Measurements from ENCODE around the gene PPP1R9B.

The PPP1R9B gene

DNA sequence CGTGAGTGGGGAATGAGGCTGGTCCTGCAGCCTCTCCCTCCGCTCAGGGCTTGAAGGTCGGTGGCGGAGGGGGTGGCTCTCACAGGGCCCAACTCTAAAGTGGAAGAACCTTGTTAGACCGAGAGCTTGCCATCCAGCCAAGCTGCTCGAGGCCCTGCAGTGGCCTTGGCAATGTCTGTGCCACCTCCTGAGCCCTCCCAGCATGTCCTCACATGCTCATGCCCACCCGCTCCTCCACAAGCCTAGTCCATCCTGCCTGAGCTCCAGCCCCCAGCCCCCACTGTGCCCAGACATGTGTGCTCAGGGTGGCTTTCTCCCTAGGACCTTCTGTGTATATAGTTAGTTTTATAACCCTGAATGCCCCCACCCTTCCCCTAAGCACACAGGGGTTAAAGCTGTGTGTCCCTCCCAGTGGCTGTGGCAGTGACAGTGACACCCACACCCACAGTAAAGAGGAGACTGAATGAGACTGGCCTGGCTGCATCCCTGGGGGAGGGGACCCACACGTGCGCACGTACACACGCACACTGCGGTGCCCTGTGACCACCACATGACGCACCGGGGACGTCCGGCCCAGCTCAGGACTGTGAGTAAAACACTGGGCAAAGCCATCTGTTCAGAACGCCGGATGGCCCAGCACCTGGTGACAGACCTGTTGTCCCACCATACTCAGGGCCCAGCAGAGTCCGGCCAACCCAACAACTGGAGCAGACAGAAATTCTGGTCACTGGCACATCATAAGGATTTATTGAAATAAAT lies 39.7 kb downstream of the PPP1R9B start:
- TF ChIP-seq, protein P1, sequence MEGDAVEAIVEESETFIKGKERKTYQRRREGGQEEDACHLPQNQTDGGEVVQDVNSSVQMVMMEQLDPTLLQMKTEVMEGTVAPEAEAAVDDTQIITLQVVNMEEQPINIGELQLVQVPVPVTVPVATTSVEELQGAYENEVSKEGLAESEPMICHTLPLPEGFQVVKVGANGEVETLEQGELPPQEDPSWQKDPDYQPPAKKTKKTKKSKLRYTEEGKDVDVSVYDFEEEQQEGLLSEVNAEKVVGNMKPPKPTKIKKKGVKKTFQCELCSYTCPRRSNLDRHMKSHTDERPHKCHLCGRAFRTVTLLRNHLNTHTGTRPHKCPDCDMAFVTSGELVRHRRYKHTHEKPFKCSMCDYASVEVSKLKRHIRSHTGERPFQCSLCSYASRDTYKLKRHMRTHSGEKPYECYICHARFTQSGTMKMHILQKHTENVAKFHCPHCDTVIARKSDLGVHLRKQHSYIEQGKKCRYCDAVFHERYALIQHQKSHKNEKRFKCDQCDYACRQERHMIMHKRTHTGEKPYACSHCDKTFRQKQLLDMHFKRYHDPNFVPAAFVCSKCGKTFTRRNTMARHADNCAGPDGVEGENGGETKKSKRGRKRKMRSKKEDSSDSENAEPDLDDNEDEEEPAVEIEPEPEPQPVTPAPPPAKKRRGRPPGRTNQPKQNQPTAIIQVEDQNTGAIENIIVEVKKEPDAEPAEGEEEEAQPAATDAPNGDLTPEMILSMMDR (IDR thresholded peaks at IDR 0.05), result no peak

DNA sequence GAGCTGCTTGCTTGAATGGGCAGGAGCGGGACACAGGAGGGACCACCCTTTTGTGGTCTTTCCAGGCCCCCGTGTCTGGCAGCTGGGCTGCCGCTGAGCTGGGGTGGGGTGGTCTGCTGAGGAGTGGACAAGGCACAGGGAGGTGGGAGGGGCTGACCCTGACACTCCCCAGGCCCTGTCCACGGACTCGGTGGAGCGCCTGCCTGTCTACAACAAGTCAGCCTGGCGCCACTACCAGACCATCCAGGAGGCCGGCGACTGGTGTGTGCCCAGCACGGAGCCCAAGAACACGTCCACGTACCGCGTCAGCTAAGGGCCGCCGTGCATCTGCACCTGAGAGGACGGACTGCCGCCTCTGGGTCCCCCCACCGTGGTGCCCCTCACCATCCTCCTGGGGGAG lies 40.7 kb downstream of the PPP1R9B start:
- TF ChIP-seq, protein P1 (IDR thresholded peaks at IDR 0.05), result no peak

GRCh38 chr17:50109207-50109606 lies 41.3 kb downstream of the PPP1R9B start:
- TF ChIP-seq, protein P1 (IDR thresholded peaks at IDR 0.05), result no peak

DNA sequence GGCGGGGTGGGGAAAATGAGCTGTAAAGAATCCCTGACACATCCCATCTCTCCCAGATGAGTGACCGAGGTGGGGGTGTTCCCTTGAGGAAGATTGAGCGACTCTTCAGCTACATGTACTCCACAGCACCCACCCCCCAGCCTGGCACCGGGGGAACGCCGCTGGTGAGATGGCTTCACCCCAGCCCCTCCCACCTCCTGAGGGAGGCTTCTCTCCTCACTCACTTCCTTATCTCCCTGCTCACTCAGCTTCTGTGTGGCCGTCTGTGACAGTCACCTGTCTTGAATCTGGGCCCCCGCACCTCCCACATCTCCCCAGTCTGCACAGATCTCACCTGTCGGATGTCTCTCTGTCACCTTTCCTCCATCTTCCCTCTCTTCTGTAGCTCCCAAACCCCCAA lies 41.9 kb downstream of the PPP1R9B start:
- TF ChIP-seq, protein P1 (IDR thresholded peaks at IDR 0.05), result no peak

GRCh38 chr17:50107790-50108414 lies 42.6 kb downstream of the PPP1R9B start:
- TF ChIP-seq, protein P1 (IDR thresholded peaks at IDR 0.05), result no peak

DNA sequence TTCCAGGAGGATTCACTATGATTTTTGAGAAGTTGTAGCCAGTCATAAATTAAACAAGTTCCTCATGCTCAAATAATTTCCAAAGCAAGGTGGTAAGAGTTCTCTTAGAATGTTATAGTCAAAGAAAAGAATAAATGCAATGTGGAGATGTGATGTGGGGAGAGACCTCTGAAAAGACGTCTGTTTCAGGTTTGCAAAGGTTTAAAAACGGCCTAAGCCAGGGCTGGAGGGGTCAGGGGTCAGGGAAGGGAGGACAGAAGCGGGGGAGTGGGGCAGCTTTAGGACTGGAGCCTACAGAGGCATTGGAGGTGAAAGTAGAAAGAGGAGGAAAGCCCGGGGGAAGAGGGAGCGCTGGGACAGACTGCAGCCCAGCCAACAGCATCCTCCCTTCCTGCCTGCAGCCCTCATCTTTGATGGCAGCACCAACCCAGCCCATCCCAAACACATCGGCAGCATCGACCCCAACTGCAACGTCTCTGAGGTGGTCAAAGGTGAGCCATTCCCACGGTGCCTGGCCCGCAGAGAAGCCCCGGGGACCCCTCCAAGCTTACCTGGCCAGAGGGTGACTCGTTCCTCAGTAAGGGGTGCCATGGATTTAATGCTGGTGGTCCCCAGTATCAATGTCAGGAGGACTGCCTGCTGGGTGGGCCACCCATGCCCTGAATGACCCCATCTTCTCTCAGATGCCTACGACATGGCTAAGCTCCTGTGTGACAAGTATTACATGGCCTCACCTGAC lies 43.9 kb downstream of the PPP1R9B start:
- TF ChIP-seq, protein P1 (IDR thresholded peaks at IDR 0.05), result no peak

GRCh38 chr17:50105811-50106210 lies 44.7 kb downstream of the PPP1R9B start:
- TF ChIP-seq, protein P1 (IDR thresholded peaks at IDR 0.05), result no peak

Measured in LNCAP (cell line).